LNCAP (cell line): ENCODE measurements around the gene TENM4.

Experiments
- CTCF ChIP-seq: fragments of 450-650 bp; IDR thresholded peaks from 2 replicates; pipeline ENCODE4 v1.5.1; 2017; ENCODE audit warnings: mild to moderate bottlenecking

The TENM4 gene

GRCh38 chr11:78832226-78832947 is 608.4 kb downstream of the TENM4 start:
- TF ChIP-seq CTCF = peak; percentile 43

DNA sequence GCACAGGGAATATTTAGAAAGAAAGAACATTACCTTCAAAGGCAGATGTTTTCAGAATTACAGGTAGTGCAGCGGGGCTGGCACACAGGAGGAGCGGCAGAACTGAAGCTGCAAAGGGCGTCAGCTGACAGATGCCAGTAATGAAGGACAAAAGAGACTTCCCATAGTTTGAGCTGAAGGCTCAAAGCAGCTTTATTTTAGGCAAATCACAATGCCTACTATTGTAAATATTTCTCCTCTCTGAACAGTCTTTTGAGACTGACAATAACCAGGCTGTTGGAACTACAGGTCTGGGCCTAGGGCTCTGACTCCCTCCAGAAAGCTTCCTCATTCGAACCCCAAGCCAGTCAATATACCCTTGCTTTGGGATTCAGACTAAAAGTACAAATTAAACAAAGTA is 609.3 kb downstream of the TENM4 start:
- no peak for TF ChIP-seq CTCF

GRCh38 chr11:78830277-78830819 is 610.5 kb downstream of the TENM4 start:
- TF ChIP-seq CTCF = no peak

DNA sequence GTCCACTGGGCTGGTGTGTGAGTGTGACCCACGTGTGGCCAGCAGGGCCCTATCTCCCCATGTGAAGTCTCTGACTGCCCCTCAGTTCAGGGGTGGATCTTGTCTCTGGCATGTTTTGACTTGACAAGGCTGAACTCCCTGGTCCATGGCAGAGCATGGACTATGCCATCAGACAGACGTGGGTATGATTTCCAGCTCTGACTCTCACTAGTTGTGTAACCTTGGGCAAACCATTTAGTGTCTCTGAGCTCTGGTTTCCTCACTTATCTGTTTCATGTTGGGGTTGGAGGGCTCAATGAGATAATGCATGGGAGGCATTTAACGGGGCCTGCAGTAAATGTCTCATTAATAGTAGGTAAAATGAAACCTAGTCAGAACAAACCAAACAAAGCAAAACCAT is 611.7 kb downstream of the TENM4 start:
- no peak for TF ChIP-seq CTCF

DNA sequence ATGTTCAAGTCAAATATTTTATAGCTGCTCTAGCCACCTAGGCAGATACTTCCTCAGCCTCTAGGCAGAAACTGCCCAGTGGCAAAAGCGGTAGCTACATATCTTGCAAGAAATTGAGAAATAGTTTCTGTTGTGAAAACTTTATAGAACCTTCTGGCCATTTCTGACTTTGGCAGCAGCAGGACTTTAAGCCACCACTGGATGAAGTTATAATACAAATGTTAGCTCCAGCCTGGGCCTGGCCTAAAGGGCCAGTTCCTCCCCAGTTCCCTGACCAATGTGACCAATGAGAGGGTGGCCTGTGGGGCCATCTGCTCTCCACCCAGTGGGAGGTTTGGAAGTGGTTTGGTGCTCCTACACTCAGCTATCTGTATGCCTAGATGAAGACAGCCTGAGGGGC is 612.2 kb downstream of the TENM4 start:
- TF ChIP-seq CTCF = no peak

DNA sequence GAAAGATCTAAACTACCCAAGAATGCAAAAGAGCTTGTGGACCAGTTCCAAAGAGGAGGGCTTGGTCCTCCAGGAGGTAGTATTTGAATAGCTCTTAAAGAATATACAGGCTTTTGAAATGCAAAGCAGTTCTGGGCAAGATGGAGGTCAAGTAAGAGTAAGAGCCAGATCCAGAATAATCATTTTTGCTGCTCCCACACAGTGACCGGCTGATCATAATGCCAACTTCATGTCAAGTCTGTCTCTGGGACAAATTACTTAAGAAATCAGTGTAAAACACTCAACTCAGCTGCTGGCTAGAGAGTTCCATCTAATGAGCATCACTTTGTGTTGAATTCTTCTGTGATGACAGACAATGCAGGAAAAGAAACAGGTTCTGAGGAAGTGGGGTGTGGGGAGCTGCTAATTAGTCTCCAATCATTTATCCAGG is 615.2 kb downstream of the TENM4 start:
- TF ChIP-seq CTCF = no peak

GRCh38 chr11:78823588-78823987 is 617.2 kb downstream of the TENM4 start:
- TF ChIP-seq CTCF = no peak
